ENCODE measurements around the gene RNF31. TPM values are rescaled to one million over a fixed set of nuclear protein-coding genes. Genes with fewer than 3 reads are reported as not detected.

The RNF31 gene
- total RNA-seq, 2 donors from 2014 or later, result 73.8 to 76.9 TPM

DNA sequence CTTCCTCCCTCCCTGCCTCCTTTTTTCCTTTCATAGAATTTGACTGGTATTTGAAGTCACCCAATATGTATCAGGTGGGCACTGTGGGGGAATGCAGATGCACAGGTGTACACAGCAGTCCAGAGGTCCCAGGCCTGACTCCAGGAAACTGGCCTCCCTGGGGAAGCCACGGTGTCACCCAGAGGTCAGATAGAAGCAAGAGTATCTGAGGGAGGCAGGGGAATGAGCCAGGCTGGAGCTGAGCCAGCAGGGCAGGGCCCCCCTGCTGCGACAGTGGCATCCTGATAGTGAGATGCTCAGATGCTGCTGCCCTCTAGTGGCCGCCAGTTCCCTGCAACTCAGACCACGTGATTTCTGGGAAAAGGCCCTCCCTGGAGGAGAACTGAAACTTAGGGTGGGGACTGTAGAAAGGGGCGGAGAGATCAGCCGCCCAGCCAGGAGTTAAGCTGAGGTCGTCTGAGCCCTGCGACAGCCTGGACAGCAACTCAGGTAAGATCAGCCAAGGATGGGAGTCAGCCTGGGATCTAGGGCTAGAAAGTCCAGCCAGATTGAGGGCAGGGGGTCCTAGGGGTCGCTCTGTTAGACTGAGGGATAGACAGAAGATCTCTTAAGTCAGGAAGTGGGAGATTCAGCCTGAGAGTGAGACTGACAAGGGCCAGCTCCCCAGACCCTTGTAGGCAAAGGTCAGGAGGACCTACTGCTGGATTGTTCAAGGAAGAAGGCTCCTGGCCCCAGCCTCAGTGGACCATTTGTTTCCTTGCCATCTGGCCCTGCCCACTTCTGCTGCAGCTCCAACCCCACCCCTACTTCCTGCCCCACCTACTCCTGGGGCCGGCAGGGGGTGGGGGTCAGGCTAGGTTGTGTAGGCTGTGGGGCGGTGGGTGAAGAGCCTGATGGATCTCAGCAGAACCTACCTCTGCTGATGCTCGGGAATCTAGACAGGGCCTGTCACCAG is 13.8 kb downstream of the RNF31 start, which contains the start of gene IRF9:
IRF9 (plus strand) TSS at position 416 of the 955 bp plus-strand sequence. CDS start 880 bp downstream, outside the sequence.
- Histone ChIP-seq H3K27me3 (replicated peaks; ENCODE audit: insufficient read depth) (no peaks in the 10 kb centered on the region), H3K4me1 (replicated peaks) (peaks cover 11% of the 10 kb centered on the region), H3K36me3 (peaks cover 15 to 19% of the 10 kb centered on the region in 2 donors), H3K27ac (peak within 1 kb of the TSS; percentile 92 to 96), H3K9me3 (no peaks in the 10 kb centered on the region), H3K4me3 (peak within 1 kb of the TSS; percentile 42 to 52)
- 0% methylated on average over 12 of the region's 12 CpGs for WGBS
- TF ChIP-seq, protein P1, sequence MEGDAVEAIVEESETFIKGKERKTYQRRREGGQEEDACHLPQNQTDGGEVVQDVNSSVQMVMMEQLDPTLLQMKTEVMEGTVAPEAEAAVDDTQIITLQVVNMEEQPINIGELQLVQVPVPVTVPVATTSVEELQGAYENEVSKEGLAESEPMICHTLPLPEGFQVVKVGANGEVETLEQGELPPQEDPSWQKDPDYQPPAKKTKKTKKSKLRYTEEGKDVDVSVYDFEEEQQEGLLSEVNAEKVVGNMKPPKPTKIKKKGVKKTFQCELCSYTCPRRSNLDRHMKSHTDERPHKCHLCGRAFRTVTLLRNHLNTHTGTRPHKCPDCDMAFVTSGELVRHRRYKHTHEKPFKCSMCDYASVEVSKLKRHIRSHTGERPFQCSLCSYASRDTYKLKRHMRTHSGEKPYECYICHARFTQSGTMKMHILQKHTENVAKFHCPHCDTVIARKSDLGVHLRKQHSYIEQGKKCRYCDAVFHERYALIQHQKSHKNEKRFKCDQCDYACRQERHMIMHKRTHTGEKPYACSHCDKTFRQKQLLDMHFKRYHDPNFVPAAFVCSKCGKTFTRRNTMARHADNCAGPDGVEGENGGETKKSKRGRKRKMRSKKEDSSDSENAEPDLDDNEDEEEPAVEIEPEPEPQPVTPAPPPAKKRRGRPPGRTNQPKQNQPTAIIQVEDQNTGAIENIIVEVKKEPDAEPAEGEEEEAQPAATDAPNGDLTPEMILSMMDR (IDR thresholded peaks at IDR 0.05), result peak; percentile 95 to 99 (median 98)
- TF ChIP-seq POLR2A (IDR thresholded peaks at IDR 0.05), result peak; percentile 68
- TF ChIP-seq POLR2AphosphoS5 (IDR thresholded peaks at IDR 0.05), result peak; percentile 99
- intact Hi-C loops (cut with DNase I), result loop anchor here (5.0 kb wide), 1 partner anchor 149 kb away; no protein-coding TSS in a partner anchor
- peak; percentile 95 for DNase-seq (ENCODE audit: low spot score)

DNA sequence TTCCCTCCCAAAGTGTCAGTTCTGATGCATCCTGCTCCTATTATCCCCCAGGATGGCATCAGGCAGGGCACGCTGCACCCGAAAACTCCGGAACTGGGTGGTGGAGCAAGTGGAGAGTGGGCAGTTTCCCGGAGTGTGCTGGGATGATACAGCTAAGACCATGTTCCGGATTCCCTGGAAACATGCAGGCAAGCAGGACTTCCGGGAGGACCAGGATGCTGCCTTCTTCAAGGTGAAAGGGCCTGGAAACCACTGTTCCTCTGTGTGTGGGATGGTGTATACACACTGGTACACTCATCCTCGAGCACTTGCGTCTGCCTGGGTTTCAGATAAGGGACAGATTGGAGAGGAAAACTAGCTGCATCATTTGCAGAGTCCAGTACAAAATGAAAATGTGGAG is 14.8 kb downstream of the RNF31 start:
- peaks cover 15 to 23% of the 10 kb centered on the region in 2 donors for H3K36me3 ChIP-seq
- TF ChIP-seq, protein P1 (IDR thresholded peaks at IDR 0.05), result no peak
- TF ChIP-seq POLR2AphosphoS5 (IDR thresholded peaks at IDR 0.05) (no peak), POLR2A (IDR thresholded peaks at IDR 0.05) (no peak)

DNA sequence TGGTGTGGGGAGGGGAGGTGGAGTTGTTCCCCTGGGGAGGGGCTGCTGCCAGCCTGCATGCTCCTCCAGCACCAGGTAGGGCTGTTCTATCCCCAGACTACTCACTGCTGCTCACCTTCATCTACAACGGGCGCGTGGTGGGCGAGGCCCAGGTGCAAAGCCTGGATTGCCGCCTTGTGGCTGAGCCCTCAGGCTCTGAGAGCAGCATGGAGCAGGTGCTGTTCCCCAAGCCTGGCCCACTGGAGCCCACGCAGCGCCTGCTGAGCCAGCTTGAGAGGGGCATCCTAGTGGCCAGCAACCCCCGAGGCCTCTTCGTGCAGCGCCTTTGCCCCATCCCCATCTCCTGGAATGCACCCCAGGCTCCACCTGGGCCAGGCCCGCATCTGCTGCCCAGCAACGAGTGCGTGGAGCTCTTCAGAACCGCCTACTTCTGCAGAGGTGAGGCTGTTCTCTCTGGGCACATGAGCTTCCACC is 17.3 kb downstream of the RNF31 start:
- Histone ChIP-seq H3K36me3 (peaks cover 12 to 25% of the 10 kb centered on the region in 2 donors), H3K9me3 (no peaks in the 10 kb centered on the region), H3K4me3 (no peak overlapping the region), H3K27me3 (replicated peaks; ENCODE audit: insufficient read depth) (no peaks in the 10 kb centered on the region), H3K27ac (no peak overlapping the region), H3K4me1 (replicated peaks) (peaks cover 11% of the 10 kb centered on the region)
- no peak for TF ChIP-seq POLR2AphosphoS5 (IDR thresholded peaks at IDR 0.05)
- TF ChIP-seq, protein P1 (IDR thresholded peaks at IDR 0.05), result no peak
- TF ChIP-seq POLR2A (IDR thresholded peaks at IDR 0.05), result no peak
- intact Hi-C loops (cut with DNase I), result loop anchor here (5.0 kb wide), 1 partner anchor 152 kb away; no protein-coding TSS in a partner anchor
- 62% methylated on average over 14 of the region's 14 CpGs for WGBS
- no peak for DNase-seq (ENCODE audit: low spot score)

More for the DNA sequence above, 14.8 kb downstream of the RNF31 start:
- no peak for DNase-seq (ENCODE audit: low spot score)
- Histone ChIP-seq H3K4me1 (replicated peaks) (peaks cover 11% of the 10 kb centered on the region), H3K9me3 (no peaks in the 10 kb centered on the region), H3K27ac (peak overlapping the region; percentile 92 to 96), H3K27me3 (replicated peaks; ENCODE audit: insufficient read depth) (no peaks in the 10 kb centered on the region), H3K4me3 (peak overlapping the region; percentile 42 to 52)
- intact Hi-C loops (cut with DNase I), result loop anchor here (5.0 kb wide), 1 partner anchor 150 kb away; no protein-coding TSS in a partner anchor
- WGBS, result 42% methylated on average over 8 of the region's 8 CpGs

DNA sequence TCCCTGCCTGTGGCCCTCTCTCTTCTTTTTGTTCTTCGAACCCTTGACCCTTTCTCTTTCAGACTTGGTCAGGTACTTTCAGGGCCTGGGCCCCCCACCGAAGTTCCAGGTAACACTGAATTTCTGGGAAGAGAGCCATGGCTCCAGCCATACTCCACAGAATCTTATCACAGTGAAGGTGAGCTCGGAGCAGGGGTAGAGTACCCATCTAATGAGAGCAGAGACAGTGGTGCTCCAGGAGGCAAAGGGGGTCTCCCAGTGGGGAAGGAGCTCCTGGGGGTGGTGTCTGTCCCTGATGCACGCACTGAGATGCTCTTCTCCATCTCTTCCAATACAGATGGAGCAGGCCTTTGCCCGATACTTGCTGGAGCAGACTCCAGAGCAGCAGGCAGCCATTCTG is 18.5 kb downstream of the RNF31 start:
- H3K27me3 ChIP-seq (replicated peaks; ENCODE audit: insufficient read depth), result no peaks in the 10 kb centered on the region
- H3K27ac ChIP-seq, result no peak overlapping the region
- peaks cover 11% of the 10 kb centered on the region for H3K4me1 ChIP-seq (replicated peaks)
- H3K9me3 ChIP-seq, result no peaks in the 10 kb centered on the region
- peaks cover 12 to 29% of the 10 kb centered on the region in 2 donors for H3K36me3 ChIP-seq
- TF ChIP-seq, protein P1 (IDR thresholded peaks at IDR 0.05), result no peak
- TF ChIP-seq POLR2A (IDR thresholded peaks at IDR 0.05) (no peak), POLR2AphosphoS5 (IDR thresholded peaks at IDR 0.05) (no peak)
- DNase-seq (ENCODE audit: low spot score), result no peak
- intact Hi-C loops (cut with DNase I), result no loop called here
- WGBS, result 92% methylated on average over 5 of the region's 5 CpGs
- H3K4me3 ChIP-seq, result no peak overlapping the region
